HG03460 (cell line): ENCODE results near the gene LSM12.
"Not testable (repeated sequence)": the region's sequence is repeated elsewhere in the genome, so short reads cannot be mapped to it uniquely, and the experiment has no call there.

Source experiments
- ATAC-seq: cut with Tn5 transposase; IDR thresholded peaks from one replicate; pipeline ENCODE4 v1.9.1; 2021; ENCODE audit not compliant: unreplicated experiment

The LSM12 gene

DNA sequence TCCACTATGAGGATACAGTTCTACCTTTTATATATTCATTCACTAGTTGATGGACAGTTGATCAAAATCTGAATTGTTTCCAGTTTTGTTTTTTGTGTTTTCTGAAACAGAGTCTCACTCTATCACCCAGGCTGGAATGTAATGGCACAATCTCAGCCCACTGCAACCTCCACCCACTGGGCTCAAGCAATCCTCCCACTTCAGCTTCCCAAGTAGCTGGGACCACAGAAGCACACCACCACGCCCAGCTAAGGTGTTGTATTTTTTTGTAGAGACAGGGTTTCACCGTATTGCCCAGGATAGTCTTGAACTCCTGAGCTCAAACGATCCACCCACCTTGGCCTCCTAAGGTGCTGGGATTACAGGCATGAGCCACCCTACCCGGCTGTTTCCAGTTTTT, 21.0 kb downstream of the LSM12 start:
- no peak for ATAC-seq

DNA sequence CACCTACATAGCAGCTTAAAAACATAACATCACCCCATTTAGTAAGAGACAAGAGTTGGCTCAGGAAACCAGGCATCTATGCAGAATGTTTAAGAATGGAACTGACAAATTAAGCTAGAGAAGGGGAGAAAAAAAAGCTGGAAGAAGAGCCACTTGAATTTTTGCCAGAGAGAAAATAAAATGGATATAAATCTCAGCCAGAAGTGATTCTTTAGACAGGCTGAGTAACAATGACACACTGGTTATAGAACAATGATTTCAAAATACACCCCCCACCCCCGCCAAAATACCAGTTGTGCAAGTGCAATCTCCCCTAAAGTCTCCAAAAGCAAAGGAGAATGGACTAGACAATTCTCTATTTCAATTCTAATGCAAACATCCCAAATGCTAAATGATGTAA, 22.4 kb downstream of the LSM12 start:
- no peak for ATAC-seq

- no peak for ATAC-seq
These were observed 23.2 kb downstream of the LSM12 start for GRCh38 chr17:44043272-44043696.

DNA sequence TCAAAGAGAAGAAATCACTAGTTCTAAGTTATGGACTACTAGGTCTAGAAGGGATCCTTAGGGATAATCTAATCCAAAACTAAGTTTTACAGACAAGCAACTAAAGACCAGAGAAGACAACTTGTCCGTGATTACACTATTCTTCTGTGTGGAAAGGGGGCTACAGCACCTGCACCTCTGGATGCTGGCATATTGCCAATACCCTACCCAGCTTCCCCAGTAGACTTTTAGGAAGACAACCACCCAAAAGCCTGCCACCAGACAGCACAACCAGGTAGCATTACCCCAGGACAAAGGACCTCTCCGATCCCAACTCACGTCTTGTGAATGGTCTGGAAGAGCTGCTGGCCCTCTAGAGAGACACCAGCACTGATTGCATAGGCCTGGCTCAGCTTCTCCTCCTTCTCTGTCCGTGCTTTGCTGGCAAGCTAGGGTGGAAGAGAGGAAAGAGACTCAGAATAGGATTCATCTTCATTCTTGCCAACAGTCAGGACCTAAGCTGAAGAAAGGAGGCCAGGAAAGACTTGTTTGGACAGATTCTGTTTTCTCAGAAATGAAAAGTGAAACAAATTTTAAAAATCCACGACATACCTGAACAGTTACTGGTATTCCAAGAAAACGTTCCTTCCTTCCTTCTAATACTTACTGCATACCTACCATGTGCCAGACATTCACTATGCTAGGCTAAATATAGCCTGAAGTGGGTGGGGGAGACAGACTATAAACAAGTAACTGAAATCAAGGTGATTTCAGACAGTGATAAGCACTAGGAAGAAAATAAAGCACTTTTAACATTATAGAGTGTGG, 26.4 kb downstream of the LSM12 start:
- no peak for ATAC-seq

DNA sequence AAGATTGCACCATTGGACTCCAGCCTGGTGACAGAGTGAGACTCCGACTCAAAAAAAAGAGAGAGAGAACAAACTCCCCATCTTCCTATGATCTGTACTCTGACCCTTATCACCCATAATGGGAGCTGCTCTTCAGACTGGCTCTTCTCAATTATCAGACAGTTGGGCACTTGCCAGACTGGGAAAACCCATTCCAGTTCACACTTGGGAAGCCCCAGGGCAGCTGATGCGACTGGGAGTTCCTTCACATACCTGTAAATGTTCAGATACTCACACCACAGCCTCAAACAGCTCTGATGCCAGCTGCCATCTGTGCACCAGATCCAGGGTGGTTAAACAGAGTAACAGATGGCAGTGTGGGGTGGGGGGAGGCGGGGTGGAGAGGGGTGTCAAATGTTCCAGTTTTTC, 27.9 kb downstream of the LSM12 start:
- no peak for ATAC-seq

GRCh38 chr17:44037471-44037870, 29.0 kb downstream of the LSM12 start:
- ATAC-seq: no peak

- ATAC-seq: not testable (repeated sequence)
These were observed 31.8 kb downstream of the LSM12 start for GRCh38 chr17:44034688-44035087.

DNA sequence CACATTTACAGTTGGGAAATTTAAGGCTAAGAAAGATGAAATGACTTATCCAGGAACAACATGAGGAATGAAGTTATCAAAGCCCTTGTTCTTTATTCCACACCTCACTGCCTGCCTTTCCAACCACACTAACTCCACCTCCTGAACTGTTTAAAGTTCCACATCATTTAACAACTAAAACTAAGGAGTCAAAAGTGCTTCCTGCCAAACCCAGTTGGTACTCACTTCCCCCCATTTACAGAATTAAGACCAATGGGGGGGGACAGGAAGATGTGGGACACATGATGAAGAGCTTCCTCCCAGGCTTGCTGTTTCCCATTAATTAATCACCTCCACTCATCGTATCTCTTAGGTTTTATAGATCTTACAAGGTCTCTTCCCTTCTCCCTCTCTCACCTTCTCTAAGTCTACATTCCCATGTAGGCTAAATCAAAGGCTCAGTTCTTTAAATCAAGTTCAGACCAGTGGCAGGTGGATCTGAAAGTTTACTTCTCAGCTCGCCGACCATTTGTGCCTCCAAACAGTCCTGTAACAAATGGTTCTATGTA, 32.5 kb downstream of the LSM12 start:
- no peak for ATAC-seq

- ATAC-seq: no peak
These were observed 36.0 kb downstream of the LSM12 start for GRCh38 chr17:44030482-44030881.

GRCh38 chr17:44029736-44030135, 36.7 kb downstream of the LSM12 start:
- ATAC-seq: no peak

DNA sequence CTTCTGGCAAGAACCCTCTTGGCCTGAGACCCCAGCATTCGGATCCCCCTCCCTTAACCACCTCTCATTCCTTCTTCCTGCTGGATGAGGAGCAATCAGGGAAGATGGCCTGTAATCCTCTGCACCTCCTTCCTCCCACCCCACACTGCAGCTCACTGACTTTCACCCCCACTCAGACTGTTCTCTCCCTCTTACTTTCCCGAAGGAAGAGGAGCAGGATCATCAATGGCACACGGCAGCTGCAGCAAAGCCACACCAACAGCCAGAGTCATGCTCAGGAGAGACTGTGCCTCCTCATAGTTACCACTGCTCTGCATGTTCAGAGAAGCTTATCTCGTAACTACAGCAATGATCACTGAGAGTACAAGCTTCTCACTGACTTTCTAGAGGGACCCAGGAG, 41.6 kb downstream of the LSM12 start:
- ATAC-seq: no peak

- no peak for ATAC-seq
These were observed 42.2 kb downstream of the LSM12 start for GRCh38 chr17:44024271-44024663.

DNA sequence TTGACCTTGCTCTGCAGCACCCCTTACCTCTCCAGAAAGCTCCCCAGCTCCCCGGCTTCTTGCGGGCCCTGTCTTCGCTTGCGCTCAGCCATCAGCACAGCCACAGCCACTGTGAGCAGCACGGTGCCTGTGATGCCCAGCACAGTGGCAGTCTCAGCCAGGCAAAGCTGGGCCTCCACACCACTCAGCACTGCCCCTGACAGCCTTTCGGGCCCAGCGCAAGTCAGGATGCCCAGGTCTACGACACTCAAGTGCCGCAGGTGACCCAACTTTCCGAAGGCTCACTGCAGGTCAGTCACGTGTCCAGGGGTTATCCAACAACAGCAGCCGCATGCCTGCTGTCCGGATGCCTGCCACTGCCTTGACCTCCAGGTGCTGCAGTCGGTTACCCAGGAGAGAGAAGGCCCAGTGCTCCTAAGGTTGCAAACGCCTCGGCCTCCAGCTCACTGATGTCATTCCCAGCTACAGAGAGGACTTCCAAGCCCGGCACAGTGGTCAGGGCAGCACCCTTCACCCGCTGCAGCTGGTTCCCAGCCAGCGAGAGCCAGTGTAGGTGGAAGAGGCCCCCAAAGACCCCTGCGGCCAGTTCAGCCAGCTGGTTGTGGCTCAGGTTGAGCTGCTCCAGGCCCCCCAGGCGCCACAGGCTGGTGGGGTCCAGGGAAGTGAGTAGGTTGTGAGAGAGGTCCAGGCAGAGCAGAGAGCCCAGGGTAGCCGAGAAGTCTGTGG, 42.8 kb downstream of the LSM12 start:
- ATAC-seq: no peak

GRCh38 chr17:44022246-44022645, 44.2 kb downstream of the LSM12 start:
- no peak for ATAC-seq

DNA sequence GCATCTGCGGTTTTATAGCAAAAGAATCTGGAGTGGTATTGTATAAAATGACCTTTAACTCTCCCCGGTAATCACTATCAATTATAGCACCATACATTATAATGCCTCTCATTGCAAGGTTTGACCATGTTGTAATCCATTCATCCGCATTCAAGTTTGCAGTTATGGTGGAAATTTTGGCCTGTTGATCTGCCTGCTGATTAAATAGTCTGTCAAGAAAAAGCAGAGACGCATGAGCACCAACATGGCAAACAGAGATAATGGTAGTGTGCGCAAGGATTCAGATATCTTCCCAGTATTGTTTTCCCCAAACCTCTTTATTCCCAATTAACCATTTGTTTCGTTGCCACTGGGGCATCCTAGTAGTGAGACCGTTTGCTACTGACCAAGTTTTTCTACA, 45.2 kb downstream of the LSM12 start:
- ATAC-seq: not testable (repeated sequence)

DNA sequence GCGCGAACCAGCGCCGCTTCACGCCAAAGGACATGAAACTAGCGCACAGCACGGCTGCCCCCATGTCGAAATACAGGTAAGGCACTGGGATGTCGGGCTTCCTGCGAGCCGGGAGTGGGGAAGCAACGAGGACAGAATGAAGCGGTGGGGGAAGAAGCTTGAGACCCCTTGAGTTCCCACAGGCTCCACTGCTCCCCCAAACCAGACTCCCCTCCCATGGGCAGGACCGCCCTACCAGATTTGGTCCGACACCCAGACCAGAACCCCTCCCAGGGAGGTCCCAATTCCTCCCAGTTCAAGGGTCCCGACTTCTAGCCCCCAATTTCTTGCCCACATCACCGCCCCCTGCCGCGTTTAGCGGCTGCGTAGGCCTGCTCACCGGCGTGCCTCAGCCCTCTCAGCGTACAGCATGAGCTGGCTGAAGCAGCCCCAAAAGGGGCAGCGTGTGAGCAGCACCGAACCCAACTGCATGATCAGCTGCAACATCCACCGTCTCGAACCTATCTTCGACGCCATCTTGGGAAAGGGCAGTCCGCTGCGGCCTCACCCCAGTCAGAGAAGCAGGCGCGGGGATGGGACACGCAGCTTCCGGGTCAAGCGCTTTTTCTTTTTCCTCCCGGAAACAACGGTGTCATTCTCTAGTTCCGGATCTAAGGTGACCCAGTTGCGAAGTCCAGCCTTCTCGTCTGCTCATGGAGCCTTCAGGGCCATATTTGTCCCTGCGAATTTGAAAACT, 51.9 kb downstream of the LSM12 start, which contains the start of gene TMEM101:
Gene TMEM101 (minus strand): TSS at position 527 of the 736 bp plus-strand sequence. CDS start 11 bp downstream, at position 516.
- ATAC-seq: peak; percentile 95

DNA sequence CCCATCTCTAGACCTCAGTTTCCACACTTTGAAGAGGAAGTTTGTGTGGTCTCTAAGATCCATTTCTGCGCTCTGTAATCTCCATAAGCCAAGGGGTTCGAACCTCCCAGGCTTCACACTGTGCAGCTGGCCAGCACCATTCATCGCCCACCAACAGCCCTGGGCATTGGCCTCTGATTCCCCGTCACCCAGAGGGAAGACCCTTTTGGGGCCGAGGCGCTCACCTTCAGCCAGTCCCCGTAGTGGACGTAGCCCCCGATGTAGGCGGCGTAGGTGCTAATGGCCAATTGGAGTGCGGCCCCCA, 52.4 kb downstream of the LSM12 start:
- no peak for ATAC-seq

DNA sequence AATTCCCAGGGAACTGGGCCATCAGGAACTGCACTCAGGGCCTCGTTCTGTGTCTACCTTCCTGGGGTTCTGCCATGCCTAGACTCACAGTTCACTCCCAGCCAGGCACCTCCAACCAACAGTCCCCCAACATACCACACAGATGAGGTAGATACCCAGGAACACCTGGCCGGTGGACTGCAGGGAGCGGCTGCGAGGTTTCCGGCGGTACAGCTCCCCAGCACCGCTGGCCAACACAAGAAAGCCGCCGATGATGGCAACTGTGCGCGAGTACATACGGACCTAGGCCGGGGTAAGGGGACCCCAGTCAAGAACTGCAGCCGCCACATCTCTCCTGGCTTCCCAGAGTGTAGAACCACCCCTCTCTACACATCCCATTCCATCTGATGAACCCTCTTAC, 53.6 kb downstream of the LSM12 start:
- no peak for ATAC-seq

DNA sequence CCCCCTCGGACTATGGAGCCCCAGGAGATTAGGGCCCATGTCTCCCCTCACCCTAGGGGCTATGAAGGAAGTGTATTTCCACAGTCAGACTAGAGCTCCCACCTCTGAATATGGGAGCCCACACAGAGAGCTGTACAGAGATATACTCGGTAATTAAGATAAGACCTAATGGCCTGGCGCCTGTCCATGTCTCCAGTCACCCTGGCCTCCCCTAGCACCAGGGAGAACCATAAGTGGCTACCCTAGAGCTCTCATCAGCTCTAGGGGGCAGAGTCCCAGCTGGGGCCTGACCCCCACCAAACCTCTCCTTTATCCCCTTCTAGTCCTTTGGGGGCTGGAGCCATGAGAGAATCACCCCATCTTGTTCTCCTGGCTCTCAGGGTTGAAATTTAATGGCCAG, 54.1 kb downstream of the LSM12 start:
- no peak for ATAC-seq

DNA sequence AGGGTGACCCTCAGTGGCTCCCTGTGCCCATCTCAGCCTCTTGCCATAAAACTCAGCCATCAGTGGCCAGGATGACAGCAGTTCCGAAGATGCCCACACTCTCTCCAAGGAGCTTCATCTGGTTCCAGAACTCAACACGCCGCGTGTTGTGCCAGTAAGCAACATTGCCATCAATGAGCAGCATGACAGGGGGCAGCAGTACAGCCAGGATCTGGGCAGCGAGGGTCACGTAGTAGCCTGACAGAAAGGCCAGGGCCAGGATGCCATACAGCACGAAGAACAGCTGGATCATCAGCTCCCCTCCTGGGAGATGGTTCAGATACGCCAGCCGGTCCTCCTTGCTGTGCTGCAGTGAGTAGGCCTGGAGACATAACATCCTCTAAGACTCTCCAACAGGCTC, 54.6 kb downstream of the LSM12 start:
- no peak for ATAC-seq

- ATAC-seq: no peak
These were observed 55.4 kb downstream of the LSM12 start for GRCh38 chr17:44010966-44011647.
